GM21423 (cell line): ENCODE measurements around the gene PTGER1.

Source experiments
- ATAC-seq: cut with Tn5 transposase; IDR thresholded peaks from one replicate; pipeline ENCODE4 v1.9.1; 2021; ENCODE audit warnings: mild to moderate bottlenecking, moderate library complexity; ENCODE audit not compliant: unreplicated experiment

Gene PTGER1

DNA sequence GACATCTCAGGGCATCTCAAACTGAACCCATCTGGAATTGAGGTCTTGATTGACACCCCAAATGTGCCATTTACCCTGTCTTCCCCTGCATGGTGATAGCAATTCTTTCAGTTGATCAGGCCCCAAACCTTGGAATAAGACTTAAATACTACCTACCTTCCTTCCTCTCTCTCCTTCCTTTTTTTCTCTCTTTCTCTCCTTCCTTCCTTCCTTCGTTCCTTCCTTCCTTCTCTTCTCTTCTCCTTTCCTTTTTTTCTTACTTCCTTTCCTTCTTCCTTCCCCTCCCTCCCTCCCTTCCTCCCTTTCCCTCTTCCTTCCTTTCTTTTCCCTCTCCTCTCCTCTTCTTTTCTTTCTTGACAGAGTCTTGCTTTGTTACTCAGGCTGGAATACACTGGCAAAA is 28.1 kb upstream of the PTGER1 start:
- no peak for ATAC-seq

DNA sequence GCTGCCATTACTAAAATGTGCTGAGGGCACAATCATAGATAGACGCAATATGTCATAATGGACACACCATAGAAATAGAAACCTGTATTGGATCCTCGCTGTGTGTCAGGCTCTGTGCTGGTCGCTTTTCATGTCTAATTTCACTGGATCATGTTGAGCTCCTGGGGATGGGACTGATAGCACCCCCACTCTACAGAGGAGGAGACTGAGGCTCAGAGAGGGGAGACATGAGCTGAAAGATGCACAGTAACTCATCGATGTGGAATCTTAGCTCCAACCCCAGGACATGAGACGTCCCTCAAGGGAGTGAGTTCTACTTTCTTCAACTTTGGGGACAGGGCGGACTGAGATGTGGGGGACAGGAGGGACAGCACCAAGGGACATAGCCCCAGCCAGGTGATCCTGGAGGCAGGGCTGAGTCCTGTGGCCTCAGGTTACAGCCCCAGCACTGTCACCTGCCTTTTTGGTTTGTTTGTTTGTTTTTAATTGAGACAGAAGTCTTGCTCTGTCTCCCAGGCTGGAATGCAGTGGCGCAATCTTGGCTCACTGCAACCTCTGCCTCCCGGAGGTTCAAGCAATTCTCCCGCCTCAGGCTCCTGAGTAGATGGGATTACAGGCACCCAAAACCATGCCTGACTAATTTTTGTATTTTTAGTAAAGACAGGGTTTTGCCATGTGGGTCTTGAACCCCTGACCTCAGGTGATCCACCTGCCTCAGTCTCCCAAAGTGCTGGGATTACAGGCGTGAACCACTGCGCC is 27.4 kb upstream of the PTGER1 start:
- ATAC-seq, result no peak

DNA sequence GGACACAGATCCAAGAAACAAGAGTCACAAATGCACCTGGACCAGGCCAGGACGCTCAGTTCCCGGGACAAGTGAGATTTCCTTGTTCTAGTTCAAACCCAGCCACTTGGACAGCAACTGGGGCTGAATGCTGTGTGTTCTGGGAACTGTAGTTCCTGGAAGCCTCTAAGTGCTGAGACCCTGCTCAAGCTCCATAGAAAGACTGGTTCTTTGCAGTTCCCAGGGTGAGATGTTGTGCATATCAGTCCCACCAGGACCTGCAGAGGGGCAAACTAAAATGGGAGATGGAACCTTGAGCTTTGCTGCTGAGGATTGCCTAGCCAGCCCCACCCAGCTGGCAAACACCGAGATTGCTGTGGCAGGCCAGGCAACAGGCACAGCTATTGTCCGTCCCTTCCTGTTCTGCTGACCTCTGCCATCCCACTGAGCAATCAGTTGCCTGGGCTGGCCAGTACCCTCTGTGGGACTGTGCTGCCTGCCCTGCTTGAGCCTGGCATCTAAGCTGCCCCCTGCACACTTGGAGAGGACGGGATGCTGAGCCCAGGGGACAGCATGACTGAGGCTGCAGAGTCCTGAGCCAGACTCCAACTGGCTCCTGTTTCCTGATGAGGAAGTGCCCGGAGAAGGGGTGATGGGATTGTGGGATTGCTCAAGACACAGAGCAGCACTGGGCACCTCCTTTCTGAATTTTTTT is 22.2 kb upstream of the PTGER1 start:
- ATAC-seq, result no peak

DNA sequence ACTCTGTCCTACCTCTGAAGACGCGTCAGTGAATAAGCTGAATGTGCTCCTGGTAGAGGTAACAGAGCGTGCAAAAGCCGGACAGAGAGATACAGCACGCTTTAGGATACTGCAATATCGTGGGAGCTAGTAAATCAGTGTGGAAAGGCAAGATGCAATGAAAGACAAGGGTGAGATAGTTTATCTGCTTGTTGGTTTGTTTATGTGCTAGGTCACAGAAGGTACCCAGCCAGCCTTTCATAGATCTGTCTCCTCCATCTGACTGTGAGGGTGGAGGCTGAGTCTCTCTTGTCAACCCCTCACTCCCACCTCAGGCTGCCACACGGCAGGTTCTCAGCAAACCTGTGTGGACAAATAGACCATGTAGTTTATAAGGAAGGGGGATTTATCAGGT is 21.7 kb upstream of the PTGER1 start:
- ATAC-seq, result no peak

DNA sequence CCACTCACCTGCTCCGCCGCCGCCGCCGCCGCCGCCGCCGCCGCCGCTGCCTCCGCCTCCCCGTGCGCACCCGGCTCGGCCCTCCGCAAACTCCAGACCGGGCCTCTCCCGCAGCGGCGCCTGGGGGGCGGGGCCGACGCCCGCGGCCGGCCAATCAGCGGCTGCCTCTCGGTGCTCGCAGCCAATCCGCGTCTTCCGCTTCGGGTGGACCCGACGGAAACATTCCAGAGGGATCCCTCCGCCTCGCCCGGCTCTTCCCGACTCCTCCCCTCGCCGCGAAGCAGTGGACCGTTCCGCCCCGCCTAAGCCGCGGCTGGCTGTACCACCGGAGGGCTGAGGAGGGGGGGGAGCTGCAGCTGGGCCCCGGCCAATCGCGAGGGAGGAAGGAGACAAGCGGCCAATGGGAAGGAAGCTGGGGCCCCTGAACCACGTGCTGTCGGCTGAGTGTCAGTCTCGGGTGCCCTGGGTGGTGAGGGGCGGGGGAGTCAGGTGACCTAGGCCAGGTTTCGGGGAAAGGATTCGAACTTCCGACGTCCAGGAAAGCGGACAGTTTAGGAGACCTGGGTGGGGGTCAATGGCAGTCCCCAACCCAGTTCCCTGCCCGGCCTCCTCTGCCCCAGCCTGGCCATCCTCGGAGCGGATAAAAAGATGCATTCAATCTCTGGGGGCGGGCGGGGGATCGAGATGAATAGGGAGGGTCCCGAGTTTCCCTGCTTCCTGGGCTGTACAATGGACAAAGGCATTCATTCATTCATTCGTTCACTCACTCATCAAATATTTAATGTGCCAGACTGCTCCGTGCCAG is 21.1 kb upstream of the PTGER1 start, which contains the start of gene GIPC1:
TSS of gene GIPC1 (minus strand) at position 99 of the 805 bp plus-strand sequence. CDS start 13,151 bp downstream, outside the sequence.
- no peak for ATAC-seq

DNA sequence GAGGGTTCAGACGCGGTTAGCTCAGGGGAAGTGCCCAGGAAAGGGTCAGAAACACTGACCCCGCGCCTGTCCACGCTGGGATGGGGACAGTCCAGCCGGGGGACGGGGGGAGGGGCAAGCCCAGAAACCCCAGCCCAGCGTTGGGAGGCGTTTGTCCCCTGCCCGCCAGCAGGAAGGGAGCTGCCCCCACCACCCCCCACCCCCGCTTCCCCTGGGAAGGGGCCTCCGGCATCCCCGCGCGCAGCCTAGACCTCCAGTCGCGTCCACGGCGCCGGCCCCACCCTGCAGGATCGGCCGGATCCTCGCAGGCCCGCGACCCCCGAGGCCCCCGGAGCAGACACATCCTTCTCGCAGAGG is 20.5 kb upstream of the PTGER1 start:
- no peak for ATAC-seq

DNA sequence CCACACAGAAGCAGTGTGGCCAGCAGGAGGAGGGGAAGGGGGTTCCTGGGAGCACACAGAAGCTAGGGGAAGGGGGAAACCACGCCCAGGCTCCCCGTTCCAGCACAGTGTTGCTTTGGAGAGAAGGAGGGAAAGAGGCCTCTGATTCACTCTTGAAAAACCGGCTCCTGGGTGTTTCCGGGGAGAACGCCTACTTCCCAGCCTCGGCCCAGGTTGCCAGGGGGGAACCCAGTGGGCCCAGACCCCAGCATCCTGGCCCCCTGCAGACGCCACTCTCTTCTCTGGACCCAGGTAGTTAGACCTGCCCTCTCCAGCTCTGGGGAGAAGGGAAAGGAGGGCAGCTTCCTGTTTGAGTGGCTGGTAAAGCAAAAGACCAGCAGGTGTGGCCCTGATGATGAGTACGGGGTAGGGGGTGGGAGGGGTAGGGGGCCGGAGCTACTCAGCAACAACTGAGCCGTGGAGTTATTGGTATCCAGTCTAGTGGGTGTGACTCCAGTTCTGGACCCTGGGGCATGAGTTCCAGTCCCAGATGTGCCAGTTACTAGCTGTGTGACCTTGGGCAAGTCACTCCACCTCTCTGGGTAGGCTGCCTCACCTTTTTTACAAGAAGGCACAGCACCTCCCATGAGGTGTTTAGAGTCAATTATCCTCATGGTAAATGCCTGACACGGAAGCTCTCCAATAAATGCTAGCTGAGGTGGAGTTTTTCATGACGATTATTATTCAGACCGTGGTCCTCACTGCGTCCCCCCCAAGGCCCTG is 19.9 kb upstream of the PTGER1 start:
- ATAC-seq, result no peak

DNA sequence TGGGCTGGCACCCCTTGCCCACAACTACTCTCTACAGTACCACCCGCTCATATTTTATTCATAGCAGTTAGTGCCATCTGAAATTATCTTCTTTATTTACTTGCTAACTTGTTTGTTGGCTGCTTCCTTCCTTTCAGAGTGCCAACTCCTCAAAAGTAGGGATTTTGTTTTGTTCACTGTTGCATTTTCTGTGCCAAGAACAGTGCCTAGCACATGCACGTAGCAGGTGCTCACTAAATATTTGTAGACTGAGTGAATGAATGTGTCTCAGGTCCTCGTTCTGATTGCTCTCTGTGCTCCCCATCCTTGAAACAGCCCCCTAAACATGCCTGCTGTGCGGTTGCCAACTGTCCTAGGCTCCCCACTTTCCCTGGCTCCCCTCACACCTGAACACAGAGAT is 19.3 kb upstream of the PTGER1 start:
- ATAC-seq, result no peak

DNA sequence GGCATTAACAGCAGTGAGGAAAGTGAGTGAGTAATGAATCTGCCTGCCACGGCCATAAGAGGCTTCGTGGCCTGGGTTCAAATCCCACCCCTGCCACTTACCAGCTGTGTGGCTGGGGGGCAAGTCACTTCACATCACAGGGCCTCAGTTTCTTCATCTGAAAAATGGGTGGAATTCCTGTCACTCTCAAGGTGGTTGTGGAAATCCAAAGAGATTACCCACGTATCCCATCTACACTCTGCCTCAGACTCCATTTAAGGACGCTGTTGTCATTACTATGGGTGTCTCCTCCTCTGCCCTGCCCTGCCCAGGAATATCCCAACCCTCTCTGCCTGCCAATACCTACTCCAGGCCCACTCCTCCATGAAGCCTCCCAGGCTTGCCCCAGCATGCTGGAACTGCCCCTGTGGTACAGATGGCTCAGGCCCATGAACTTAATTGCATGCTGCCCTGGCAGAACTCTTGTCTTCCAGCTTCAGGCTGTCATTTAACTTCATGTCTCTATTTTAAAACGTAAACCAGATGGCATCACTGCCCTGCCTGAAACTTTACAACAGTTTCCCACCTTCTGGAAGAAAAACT is 17.7 kb upstream of the PTGER1 start:
- no peak for ATAC-seq

DNA sequence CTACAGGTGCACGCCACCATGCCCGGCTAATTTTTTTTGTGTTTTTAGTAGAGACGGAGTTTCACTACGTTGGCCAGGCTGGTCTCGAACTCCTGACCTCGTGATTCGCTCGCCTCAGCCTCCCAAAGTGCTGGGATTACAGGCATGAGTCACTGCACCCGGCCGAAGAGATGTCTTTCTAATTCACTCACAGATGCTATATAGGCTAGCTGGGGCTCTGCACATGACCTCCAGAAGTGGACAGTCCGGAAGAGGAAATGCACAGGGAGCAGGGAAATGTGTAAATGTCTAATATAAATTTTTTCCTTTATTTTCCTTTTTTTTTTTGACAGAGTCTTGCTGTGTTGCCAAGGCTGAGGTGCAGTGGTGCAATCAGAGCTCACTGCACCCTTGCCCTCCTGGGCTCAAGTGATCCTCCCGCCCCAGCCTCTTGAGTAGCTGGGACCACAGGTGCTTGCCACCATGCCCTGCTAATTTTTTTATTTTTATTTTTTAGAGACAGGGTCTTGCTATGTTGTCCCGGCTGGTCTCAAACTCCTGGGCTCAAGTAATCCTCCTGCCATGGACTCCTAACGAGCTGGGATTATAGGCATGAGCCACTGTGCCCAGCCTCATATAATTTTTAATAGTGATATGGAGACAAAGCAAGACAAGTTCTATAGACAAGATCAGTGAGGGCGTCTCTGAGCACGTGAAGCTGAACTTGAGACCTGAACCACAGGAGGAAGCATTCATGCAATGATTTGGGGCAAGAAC is 12.4 kb upstream of the PTGER1 start:
- ATAC-seq, result no peak

DNA sequence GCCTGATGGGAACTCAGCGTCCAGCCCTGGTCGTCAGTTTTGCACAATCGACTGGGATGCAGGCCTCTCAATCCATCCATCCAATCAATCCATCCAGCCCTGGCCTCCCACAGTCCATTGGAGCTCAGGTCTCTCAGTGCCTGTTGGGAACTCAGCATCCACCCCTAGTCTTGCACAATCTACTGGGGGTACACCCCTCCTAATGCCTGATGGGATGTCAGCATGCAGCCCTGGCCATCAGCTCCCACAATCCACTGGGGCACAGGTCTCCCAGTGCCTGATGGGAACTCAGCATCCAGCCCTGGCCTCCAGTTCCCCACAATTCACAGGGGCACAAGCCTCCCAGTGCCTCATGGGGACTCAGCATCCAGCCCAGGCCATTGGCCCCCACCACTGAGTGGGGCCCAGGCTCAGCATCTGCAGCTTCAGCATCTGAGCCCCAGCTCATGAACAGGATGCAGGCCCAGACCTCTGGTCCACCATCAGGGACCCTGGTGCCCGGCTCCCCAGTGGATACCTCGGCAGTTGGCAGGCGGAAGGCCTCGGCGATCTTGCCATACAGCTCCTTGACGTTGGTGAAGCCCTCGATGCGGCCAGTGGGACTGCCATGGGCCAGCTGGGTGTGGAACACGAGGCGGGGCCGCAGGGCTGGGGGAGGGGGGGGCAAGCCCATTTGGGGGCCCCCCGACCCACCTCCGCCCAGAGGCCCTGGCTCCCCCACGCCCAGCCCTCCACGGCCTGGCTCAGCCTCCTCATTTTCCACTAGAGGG is 7.2 kb upstream of the PTGER1 start:
- no peak for ATAC-seq

DNA sequence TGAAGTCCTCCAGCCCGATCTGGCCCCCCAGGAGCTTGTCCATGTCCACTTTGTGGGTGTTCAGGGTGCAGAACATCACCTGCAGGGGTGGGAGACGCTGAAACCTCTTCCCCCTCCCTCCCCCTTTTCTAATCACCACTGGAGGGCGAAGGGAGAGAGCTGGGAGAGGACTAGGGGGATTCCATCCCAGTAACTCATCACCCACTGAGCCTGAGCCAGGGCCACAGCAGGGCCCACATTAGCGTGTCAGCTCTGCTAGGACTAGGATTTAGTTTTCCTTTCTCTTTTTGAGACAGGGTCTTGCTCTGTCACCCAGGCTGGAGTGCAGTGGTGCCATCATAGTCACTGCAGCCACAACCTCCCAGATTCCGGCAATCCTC is 5.5 kb upstream of the PTGER1 start:
- ATAC-seq, result no peak

DNA sequence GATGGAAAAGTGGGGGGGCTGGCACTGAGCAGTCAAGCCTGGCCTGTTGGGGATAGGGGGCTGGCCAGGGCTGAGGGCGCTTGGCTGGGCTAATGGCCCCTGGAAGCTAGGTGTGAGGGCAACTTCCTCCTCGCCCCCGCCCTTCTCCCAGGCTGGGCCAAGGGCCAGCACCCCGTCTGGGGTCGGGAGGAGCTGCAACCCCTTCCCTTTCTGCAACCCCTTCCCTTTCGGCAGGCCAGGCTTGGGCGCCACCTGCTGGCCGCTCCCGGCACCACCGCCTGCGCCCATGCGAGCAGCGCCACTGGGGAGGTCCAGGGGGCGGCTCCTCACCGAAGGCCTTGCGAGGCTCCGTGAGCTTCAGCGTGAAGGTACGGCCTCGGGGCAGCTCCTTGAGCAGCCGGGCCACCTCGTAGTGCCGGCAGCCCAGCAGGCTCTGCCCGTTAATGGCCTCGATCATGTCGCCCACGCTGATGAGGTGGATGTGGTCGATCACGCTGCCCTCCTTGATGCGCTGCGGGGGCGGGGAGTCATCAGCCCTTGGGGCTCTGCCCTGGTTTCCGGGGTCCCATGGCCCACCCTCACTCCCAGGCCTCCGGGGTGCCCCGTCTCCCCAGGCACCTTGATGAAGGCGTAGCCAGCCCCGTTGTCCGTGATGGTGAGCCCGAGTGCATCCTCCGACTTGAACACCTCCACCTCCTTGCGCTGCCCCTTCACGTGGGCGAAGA is 5.0 kb upstream of the PTGER1 start:
- no peak for ATAC-seq

DNA sequence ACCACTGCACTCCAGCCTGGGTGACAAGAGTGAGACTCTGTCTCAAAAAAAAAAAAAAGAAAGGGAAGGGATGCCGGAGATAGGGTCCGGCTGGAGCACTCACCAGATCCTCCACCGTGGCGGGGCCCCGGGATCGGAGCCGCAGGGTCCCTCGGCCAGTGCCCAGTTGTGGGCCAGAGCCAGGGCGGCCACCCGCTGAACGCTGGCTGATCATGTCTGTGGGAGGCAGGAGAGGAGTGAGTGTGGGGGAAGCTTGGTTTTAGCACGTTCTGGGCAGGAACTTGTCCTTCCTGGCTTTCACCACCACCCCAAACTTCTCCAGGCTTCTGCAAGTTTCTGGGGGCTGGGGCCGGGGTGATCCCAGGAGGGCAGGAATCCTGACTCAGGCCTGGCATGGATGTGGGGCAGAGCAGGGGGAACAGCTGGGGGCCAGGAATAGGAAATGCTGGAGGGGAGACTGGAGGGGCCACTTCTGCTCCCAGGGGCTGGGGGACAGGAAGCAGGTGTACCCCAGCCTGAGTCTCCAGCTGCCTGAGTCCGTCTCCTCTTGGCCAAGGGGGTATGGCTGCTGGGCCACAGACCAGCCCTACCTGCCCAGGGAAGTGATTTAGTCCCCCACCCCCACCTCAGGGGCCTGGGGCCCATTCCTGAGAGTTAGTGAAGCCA is 4.3 kb upstream of the PTGER1 start:
- no peak for ATAC-seq

DNA sequence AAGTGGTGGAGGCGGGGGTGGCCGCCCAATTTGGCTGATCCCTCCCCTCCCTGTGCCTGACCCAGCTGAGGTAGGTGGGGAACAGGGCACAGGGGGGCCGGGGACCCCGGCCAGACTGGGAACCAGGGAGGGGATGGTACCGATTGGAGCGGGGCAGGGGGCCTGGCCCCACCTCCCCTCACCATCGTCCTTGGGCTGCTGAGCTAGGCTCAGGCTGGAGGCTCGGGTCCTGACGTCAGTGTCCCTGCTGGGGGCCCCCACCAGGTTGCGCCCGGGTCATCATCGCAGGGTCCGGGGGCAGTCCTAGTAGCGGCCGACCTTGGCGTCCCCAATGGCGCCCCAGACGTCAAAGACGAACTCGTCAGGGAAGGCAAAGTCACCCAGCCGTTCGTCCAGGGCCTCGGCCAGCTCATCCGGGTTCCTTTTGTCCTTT is 3.0 kb upstream of the PTGER1 start:
- ATAC-seq, result no peak

DNA sequence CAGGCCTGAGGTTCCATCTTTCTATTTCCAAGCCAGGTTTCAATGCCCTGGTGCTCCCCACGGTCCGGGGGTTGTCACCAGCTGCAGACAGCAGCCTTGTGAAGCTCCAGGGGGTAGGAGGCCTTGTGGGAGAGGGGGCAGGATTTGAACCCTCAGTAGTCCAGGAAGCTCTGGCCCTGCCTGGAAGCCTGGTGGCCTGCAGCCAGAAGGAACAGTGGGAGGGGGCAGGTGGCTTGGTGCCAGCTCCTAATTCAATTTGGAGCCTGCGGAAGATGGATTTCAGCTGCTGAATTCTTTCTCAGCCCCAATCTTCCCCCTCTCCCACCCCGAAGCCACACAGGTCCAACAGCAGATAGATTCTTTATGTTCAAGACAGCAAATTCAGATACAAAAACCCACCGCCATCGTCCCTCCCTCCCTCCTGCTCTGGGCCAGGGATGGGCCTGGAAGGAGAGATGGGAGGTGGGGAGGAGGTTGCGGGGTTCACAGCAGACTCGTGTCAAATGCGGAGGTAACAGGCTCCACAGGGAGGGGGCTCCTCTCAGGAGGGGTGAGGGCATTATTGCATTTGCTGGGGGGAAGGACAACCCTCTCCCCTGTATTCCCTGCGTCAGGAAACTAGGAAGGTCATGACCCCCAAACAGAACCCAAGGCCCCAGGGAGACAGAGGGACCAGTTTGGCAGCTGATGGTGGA is 2.4 kb upstream of the PTGER1 start:
- ATAC-seq, result no peak

DNA sequence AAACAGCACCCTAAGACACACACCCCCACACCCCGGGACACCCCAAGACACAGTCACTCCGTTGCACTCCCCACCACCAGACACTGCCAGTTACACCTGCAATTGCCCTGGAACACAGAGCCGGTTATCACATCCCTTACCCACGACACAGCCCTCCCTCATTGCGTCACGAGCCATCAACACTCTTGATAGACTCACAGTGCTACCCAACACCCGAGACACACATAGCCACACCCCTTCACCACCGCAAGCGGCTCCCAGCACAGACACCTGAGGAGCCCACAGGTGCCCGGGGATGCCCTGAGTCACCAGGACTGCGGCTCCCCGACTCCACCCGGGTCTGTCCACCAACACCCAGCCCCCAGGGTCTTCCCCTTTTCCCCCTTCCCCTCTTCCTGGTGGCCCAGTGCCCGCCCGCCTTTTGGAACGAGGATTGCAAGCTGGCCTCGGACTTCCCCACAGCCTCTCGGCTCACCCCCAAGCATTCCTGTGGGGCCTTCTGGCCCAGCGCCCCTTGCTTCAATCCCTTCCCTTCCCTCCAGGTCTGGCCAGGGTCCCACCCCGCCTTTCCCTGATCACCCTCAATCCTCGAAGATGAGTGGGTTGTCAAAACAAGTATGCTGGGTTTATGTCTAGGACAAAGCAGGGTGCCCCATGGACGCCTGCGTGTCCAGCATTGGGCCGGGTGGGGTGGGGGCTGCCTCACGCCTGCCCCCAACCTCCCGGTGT is 1.7 kb upstream of the PTGER1 start:
- ATAC-seq, result no peak
